ENCODE data around the gene TMEM190.
A peak's percentile ranks its signal among the peaks of the same experiment; 100 is the strongest.
"Not testable (repeated sequence)": the region's sequence is repeated elsewhere in the genome, so short reads cannot be mapped to it uniquely, and the experiment has no call there.

The TMEM190 gene

DNA sequence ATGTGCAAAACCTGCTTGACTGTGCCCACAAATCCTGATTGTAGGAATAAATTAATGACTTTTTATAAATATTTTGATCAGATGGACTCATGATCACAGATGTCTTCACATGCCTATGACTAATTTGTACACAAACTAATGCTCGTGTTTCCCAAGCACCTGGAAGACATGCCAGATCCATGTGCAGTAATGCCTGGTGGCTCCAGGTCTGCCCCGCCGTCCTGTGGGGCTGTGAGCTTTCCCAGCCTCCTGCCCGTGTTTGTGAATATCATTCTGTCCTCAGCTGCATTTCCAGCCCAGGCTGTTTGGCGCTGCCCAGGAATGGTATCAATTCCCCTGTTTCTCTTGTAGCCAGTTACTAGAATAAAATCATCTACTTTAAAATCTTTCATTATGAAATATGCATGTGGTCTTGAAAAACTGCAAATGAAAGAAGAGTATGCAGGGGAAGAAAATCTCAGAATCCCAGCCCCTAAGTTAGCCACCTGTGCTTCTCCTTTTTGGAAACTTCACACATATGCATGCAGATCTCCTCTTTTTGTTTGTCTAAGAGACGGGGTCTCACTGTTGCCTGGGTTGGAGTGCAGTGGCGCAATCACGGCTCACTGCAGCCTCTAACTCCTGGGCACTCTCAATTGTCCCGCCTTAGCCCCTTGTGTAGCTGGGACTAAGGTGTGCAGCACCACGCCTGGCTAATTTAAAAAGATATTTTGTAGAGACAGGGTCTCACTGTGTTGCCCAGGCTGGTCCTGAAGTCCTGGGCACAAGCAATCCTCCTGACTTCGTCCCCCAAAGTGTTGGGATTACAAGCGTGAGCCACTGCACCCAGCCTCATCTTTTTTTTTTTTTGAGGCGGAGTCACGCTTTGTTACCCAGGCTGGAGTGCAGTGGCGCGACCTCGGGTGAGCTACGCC, 15.3 kb downstream of the TMEM190 start:
- DNase-seq (ENCODE audit: low spot score) = no peak

- DNase-seq (ENCODE audit: low spot score) = no peak
Measured at GRCh38 chr19:55392820-55393761, 16.5 kb downstream of the TMEM190 start.

GRCh38 chr19:55398200-55398925, 21.7 kb downstream of the TMEM190 start:
- no peak for DNase-seq (ENCODE audit: low spot score)

DNA sequence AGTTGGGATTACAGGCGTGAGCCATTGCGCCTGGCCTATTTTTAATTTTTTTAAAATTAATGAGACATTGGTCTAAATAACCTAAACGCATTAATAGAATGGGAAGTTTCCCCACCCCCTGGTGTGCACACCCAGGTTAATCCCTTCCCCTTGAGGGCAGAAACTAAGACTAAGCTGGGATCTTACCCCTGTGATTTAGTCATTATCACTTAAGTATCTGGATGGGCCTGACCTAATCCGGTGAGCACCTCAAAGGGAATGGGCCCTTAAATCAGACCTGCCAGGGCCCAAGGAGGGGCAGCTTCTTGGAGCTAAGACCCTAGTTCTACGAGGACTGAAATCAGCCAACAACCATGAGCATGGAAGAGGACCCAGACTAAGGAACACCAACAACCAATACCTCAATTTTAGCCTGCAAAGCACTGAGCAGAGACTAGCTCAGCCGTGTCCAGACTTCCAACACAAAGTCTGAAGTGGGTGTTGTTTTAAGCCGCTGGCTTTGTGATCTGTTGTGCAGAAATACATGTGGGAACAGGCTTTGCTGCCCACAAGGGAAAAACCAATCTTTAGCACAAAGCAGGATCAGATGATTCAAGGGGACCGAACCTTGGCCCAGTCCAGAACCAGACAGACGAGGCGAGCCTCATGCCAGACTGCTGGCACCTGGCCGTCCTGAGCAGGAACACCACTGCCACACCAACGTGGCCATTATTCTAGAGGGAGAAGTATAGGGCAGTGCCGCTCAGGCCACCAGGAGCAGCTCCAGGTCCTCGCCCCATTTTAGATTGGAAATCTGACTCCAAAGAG, 23.9 kb downstream of the TMEM190 start:
- DNase-seq (ENCODE audit: low spot score) = no peak

DNA sequence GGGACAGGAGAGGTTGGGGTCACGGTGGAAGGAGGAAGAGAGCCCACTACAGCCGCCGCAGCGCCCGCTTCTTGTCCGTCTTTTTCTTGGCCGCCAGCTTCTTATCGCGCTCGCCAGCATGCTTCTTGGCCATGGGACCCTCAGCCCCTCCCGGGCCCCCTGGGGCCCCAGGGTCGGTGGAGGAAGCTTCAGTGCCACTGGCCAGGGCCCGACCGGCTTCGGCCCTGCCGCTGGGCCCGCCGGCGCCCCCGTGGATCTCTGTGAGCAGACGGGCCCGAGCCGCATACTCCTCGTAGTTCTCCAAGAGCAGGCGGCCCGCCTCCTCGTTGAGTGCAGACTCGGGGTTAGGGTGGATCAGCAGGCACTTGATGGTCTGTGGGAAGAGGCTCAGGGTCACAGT, 24.8 kb downstream of the TMEM190 start:
- DNase-seq (ENCODE audit: low spot score) = not testable (repeated sequence)

- DNase-seq (ENCODE audit: low spot score) = no peak
Measured at GRCh38 chr19:55402509-55402908, 25.9 kb downstream of the TMEM190 start.

DNA sequence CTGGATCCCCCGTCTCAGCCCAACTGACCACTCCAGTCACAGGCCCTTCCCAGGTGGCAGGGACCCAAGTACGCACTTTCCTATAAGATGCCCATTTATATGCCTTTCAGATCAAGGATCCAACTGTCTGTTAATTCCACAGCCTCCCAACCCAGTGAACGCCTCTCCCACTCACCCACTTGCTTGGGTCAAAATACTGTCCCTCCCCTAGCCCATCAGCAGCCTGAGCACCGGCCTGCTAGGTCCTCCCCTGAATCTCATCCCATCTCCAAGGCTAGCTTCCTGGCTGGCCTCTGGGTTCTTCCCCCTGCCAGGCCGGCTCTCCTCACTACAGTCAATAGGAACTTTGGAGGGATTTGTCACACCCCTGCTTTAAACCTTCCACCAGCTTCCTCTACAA, 29.0 kb downstream of the TMEM190 start:
- DNase-seq (ENCODE audit: low spot score) = no peak

- no peak for DNase-seq (ENCODE audit: low spot score)
Measured at GRCh38 chr19:55406091-55406825, 29.6 kb downstream of the TMEM190 start.

DNA sequence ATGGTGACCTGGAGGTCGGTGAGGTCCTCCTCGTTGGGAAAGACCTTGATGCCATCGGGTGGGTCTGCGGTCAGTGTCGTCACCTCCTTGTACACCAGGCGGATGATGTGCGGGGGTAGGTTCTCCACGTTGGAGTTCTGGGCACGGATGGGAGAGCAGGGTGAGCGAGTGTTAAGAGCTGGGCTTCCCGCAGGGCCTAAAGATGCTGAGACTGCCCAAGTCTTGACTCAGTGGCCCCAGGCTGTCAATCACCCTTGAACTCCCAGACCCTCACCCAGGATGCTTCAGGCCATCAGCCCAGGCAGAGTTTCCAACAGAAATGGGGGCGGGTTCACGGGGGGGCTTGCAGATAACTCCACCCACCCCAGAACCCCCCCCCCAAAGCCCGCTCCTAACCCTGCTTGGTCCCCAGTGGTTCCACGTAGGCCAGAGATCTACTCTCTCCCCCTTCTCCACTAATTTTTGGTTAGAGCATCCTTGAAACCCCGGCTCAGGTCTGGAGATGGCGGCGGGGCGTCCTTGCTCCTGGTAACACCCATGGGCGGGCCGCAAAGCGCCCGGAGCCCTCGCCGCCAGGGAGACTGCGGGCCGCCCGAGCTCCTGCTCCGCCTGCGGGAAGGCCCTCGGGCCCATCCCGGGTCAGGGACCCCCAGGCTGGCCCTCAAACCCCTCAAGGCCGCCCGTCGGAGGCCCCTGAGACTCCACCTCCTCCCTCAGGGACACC, 30.4 kb downstream of the TMEM190 start:
- peak; percentile 16 for DNase-seq (ENCODE audit: low spot score)

- DNase-seq (ENCODE audit: low spot score) = not testable (repeated sequence)
Measured at GRCh38 chr19:55407550-55407799, 30.8 kb downstream of the TMEM190 start, which contains the start of gene UBE2S. Gene UBE2S (minus strand): TSS chr19:55407788. CDS start chr19:55407589, 199 bp downstream.

GRCh38 chr19:55407800-55408532, 31.3 kb downstream of the TMEM190 start:
- peak; percentile 98 for DNase-seq (ENCODE audit: low spot score)

DNA sequence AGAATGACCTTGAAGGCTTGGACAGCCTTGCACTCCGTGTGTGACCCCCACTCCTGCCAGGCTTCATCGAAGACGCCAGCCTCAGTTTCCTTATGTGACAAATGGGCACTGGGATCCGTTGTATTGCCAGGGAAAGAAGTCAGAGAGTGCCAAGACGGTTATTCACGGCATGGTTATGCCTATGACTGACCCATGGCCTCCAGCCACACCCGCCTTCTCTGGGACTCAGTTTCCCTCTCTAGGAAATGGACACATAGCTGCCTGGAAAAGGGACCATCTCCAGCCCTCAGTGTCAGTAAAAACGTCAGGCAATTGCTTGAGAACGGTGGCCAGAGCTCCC, 31.9 kb downstream of the TMEM190 start:
- no peak for DNase-seq (ENCODE audit: low spot score)

DNA sequence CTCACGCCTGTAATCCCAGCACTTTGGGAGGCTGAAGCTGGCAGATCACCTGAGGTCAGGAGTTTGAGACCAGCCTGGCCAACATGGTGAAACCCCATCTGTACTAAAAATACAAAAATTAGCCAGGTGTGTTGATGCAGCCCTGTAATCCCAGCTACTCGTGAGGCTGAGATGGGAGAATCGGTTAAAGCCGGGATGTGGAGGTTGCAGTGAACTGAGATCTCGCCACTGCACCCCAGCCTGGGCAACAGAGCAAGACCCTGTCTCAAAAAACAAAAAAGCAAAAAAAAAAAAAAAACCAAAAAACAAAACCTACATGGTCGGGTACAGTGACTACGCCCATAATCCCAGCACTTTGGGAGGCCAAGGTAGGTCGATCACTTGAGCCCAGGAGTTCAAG, 32.6 kb downstream of the TMEM190 start:
- not testable (repeated sequence) for DNase-seq (ENCODE audit: low spot score)

DNA sequence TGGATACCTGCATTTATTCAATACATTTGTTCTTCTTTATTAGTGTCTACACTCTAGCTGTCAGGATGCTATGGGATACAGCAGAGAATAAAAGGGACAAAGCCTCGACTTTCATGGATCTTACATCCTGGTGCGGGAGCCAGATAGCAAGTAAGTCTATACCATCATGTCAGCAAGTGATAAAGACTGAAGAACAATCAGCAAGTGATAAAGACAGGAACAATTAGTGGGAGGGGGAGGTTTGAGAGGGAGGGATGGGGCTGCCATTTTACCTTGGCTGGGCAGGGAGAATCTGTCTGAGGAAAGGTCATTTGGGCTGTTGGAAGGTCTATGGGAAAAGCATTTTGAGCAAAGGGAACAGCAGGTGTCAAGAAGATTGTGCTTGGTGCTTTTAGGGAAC, 33.5 kb downstream of the TMEM190 start:
- DNase-seq (ENCODE audit: low spot score) = no peak

DNA sequence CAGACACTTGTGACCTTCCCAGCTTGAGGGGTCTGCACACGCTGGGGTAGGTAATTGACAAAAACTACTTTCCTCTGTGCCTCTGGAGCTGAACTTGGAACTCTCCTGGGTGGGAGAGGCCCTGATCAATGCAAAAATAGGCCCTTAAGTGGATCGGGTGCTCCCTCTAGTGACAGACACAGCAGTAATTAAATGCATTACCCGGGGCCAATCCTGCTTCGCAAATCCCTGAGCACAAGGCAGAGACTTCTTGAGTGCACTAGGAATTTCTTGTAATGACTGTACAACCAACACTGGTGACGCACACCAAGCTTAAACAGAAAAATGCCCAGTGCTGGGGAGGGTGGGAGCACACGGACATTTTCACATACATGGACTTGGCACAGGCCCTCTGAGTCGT, 41.6 kb downstream of the TMEM190 start:
- peak; percentile 63 for DNase-seq (ENCODE audit: low spot score)

DNA sequence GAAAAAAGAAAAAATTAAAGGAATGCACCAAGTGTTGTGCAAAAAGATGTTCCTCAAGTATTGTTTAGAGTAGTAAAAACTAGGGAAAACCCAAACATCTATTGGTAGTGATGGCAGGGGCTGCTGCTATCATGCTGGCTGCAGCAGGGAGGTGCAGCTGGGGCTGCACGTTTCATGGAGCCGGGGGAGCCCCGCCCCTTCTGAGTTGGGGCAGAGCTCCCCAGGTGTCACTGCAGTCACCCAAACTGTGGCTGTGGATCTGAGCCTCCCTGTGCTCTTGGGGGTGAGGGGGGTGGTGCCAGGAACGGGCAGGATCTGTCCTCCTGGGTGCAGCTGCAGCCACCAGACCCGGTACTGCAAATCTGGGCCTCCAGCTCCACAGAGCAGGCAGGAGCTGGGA, 42.5 kb downstream of the TMEM190 start:
- no peak for DNase-seq (ENCODE audit: low spot score)

DNA sequence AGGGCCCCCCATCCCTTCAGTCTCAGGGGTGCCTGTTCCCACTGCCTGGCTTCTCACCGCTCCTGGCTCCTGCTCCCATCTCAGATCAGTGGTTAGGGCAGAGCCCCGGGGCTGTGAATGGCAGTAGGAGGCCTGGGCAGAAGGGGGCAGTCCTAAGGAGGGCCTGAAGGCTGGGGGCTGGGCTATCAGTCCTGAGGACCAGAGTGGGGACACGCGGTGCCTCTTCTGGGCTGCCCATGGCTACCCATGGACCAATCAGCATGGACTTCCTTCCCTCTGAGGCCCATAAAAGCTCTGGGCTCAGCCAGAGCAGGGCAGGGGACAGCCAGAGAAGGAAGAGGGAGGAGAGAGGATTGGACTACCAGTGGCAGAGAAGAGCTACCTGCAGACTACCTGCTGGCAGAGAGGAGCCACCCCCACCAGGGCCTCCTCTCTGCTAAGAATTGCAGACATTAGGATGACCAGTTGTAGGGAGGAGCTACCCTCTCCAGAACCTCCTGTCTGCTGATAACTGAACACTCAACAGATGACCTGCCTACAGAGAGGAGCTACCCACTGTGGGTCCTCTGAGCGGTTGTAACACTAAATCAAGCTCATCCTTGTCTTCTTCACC, 43.1 kb downstream of the TMEM190 start:
- no peak for DNase-seq (ENCODE audit: low spot score)

- DNase-seq (ENCODE audit: low spot score) = peak; percentile 50
Measured at GRCh38 chr19:55421281-55421680, 44.7 kb downstream of the TMEM190 start.
